Cortex of kidney (tissue), 1 donor: ENCODE measurements around the gene SAMHD1.
"Not testable (repeated sequence)": the region's sequence is repeated elsewhere in the genome, so short reads cannot be mapped to it uniquely, and the experiment has no call there.

Experiments used
- DNase-seq: peaks from one replicate; lab custom pipeline; 2025; lab: John Stamatoyannopoulos, UW

Gene SAMHD1

GRCh38 chr20:36951198-36951978 lies at the start of gene SAMHD1:
TSS of gene SAMHD1 (minus strand) at chr20:36951708. CDS start at chr20:36951643, 65 bp downstream.
- peak; percentile 69 for DNase-seq

GRCh38 chr20:37000171-37000570 lies 48.7 kb upstream of the SAMHD1 start:
- not testable (repeated sequence) for DNase-seq

DNA sequence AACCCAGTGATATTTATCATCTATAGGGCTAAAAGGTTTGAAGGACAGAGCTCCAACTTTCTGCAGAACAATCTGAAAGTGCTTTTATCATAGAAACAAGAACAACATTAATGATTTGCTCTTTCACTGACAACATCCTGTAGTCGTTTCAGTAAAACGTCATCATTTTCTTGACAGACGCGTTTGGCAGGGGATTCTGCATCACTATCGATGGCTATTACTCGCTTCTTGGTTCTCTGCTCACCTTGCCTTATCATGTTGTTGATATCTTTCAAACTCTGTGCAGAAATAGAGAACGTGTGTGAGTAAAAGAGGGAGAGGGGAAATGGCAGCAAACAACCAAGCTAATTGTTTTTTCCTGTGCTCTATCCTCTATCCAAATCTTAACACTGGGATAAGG lies 47.1 kb upstream of the SAMHD1 start:
- no peak for DNase-seq

DNA sequence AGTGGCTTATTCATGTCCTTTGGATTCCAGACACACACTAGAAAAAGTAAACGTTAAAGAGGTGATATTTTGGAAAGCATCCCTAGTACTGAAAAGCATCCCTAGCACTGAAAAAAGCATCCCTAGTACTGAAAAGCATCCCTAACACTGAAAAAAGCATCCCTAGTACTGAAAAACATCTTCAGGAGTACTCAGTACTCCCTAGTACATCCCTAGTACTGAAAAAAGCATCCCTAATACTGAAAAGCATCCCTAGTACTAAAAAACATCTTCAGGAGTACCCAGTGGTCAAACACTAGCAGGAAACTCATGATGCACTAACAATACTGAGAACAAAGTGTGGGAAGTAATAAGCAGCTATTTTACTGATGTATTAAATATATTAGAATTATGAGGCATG lies 45.6 kb upstream of the SAMHD1 start:
- DNase-seq, result no peak

GRCh38 chr20:36994221-36994620 lies 42.7 kb upstream of the SAMHD1 start:
- DNase-seq, result not testable (repeated sequence)

- DNase-seq, result no peak
Measured at GRCh38 chr20:36992802-36993334, 41.4 kb upstream of the SAMHD1 start.

GRCh38 chr20:36991703-36992102 lies 40.2 kb upstream of the SAMHD1 start:
- DNase-seq, result no peak

DNA sequence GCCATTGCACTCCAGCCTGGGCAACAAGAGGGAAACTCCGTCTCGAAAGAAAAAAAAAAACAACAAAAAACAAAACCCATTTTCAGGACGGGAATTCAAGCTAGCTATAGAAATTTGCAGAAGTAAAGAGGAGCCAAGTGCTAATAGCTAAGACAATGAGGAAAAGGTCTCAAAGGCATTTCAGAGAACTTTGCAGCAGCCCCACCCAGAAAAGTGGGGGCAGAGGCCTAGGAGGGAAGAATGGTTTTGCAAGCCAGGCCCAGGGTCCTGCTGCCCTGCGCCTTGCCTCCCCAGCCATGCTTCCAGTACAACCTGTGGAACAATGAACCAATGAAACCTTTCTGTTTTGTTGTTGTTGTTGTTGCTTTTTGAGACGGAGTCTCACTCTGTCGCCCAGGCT lies 38.3 kb upstream of the SAMHD1 start:
- DNase-seq, result no peak

DNA sequence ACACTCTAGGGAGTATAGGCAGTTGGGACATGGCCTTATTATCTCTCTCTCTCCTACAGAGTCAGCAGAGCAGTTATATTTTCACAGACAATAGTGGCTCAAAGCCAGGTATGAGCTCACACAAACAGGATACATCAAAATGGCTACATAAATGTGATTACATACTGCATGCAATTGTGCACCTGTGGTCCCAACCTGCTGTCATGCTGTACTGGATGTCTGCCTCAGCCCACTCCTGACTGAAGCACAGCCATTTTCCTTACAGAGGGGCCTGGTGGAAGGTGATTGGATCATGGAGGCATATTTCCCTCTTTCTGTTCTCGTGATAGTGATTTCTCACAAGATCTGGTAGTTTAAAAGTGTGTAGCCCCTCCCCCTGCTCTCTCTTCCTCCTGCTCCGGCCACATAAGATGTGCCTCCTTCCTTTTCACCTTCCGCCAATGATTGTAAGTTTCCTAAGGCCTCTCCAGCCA lies 37.0 kb upstream of the SAMHD1 start:
- no peak for DNase-seq

DNA sequence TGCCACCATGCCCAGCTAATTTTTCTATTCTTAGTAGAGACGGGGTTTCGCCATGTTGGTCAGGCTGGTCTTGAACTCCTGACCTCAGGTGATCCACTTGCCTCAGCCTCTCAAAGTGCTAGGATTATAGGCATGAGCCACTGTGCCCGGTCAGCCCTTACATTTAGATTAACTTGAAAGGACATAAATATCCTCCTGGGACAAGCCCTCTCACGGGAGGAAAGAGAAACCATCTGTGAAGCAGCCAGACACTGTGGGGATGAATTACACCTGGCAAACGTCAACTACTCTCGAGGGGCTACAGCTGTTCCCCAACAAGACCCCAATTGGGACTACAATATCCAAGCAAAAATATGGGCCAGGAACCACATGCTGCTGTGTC lies 32.7 kb upstream of the SAMHD1 start:
- DNase-seq, result no peak

DNA sequence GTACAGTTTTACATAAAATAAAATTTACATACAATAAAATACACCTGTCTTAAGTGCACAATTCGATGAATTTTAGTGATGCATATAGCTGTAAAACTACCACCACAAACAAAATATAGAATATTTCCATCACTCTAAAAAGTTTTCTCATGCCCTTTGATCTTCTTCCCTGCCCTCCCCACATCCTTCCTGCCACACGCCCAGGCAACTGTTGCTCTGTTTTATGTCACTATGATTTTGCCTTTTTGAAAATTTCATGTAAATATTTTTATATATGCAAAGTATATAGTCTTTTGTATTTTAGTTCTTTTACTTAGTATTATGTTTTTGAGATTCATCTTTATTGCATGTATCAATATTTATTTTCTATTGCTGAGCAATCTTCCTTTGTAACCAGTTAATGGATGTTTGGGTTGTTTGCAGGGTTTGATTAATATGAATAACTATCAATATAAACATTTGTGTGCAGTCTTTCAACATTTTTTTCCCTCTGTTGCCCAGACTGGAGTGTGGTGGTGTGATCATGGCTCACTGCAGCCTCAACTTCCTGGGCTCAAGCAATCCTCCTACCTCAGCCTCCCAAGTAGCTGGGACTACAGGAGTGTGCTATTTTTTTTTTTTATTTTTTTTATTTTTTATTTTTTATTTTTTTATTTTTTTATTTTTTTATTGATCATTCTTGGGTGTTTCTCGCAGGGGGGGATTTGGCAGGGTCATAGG lies 23.8 kb upstream of the SAMHD1 start:
- DNase-seq, result no peak

- DNase-seq, result no peak
Measured at GRCh38 chr20:36974660-36975059, 23.2 kb upstream of the SAMHD1 start.

GRCh38 chr20:36971103-36971502 lies 19.6 kb upstream of the SAMHD1 start:
- DNase-seq, result no peak

DNA sequence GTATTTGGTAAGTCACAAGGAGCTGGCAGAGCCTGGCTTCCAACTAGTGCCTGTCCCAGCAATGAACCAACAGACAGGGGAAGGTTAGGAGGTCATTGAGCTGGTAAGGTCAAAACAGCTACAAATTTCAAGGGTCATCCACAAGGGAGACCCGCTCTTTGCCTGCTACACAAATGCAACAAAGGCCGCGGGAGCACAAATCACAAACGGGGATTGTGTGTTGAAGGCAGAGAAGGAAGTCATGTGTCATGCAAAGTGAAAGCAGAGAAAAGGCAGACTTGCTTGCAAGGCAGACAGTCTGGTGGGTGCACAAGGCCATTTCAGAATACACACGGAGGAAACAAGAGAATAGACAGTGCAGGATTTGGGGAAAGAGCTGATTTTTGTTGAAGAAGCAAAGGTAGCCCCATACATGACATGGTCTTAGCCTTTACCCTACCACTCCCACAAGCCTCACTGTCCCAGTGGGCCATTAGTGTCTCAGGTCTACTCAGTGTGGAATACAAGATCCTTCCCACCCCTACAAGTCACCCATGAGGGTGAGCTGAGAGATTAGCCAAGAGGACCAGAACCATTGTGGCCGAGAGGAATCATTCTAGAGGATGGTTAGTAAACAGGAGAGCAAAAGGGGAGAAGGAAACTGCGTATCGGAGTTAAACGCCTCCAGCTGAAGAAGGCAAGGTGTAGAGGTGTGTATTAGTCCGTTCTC lies 18.1 kb upstream of the SAMHD1 start:
- DNase-seq, result no peak

DNA sequence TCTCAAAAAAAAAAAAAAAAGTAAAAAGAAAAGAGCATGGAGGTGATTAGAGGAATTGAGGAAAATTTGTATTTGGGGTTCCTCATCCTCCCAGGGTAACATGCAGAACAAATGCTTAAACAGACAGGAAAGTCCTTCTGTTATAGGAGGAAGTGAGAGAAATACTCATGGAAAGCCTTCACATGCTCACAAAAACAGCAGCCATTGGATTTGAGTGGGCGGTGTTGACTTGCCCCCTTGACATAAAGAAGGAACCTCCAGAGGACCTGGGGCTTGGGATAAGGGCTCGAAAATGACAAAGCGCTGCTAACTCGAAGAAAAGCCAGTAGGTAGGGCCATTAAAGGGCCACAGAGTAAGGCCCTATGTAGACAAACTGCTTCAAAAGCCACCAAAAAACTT lies 17.5 kb upstream of the SAMHD1 start:
- DNase-seq, result no peak

DNA sequence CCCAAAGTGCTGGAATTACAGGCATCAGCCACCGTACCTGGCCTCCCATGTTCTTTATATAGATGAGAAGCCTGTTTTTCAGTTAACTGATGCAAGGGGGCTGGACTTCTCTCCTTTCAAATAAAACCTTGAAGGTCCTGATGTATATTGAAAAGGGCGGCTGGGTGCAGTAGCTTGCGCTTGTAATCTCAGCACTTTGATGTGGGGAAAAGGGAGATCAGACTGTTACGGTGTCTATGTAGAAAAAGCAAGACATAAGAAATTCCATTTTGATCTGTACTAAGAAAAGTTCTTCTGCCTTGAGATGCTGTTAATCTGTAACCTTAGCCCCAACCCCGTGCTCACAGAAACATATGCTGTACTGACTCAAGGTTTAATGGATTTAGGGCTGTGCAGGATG lies 16.1 kb upstream of the SAMHD1 start:
- no peak for DNase-seq

GRCh38 chr20:36966965-36967364 lies 15.5 kb upstream of the SAMHD1 start:
- DNase-seq, result not testable (repeated sequence)

DNA sequence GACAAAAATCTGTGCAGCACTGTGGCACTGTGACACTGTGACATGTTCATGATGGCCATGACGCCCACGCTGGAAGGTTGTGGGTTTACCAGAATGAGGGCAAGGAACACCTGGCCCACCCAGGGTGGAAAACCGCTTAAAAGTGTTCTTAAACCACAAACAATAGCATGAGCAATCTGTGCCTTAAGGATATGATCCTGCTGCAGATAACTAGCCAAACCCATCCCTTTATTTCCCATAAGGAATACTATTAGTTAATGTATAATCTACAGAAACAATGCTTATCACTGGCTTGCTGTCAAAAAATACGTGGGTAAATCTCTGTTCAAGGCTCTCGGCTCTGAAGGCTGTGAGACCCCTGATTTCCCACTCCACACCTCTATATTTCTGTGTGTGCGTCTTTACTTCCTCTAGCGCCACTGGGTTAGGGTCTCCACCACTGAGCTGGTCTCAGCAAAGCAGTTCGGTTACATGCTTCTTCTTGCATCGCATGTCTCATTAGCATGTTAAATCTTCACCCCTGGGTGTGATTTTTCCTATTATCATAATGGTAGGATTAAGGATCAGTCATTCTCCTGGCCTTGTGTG lies 10.9 kb upstream of the SAMHD1 start:
- DNase-seq, result not testable (repeated sequence)

- DNase-seq, result no peak
Measured at GRCh38 chr20:36959242-36959641, 7.7 kb upstream of the SAMHD1 start.

DNA sequence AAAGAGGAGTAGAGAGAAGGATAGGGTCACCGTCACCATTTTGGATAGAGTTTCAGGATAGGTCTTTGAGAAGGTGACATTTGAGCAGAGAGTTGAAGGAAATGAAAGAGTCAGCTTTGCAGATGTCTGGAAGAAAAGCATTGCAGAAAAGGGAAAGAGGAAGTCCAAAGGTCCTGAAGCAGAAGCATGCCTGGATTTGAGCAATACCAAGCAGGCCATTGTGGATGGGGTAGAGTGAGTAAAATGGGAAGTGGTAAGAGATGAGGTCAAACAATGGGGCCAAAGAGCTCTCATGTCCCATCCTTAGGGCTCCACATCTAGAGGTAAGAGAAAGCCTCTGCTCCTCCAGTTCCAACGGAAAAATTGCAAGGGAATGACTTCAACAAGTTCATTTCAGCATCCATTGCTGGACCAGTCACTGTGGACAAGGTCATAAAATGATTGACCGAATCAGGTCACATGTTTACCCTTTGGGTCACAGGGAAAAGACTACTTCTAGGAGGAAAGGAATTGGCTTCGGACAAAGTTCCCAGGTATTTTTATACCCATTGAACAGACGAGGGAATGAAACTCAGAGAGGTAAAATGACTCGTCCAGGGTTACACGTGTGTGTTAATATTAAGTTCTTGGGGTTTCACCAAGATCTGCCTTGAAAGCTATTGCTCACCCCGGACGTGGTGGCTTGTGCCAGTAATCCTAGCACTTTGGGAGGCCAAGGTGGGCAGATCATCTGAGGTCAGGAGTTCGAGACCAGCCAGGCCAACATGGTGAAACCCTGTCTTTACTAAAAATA lies 6.6 kb upstream of the SAMHD1 start:
- no peak for DNase-seq

- no peak for DNase-seq
Measured at GRCh38 chr20:36956674-36957073, 5.2 kb upstream of the SAMHD1 start.
